Naive thymus-derived CD4-positive, alpha-beta T cell (primary cell): ENCODE results near the gene VWF. TPM values are rescaled to one million over a fixed set of nuclear protein-coding genes. Genes with fewer than 3 reads are reported as not detected.

Experiments
- ATAC-seq: fragments of 150-1000 bp; cut with Tn5 transposase; 2 replicates; pipeline ENCODE4 v1.10.0; 2021; ENCODE audit warnings: mild to moderate bottlenecking, moderate library complexity
- CTCF ChIA-PET: fragments of 350-600 bp; sonication (Branson Sonifier 250); formaldehyde crosslinking; loops from one replicate; lab custom pipeline; 2021; ENCODE audit warnings: antibody characterized with exemption; lab: Charles Lee
- POLR2A ChIA-PET: fragments of 350-600 bp; sonication (Branson Sonifier 250); formaldehyde crosslinking; loops from one replicate; lab custom pipeline; 2021; ENCODE audit warnings: antibody characterized with exemption, inconsistent platforms; lab: Charles Lee
- DNase-seq, 9 donors: peaks; one replicate each; pipeline versions ENCODE4 v3.0.0 to v3.0.0-alpha.2; 2020 to 2022; ENCODE audit warnings: mixed read lengths in 1 of 9
- H3K27ac ChIP-seq: one replicate; pipeline ENCODE4 v1.7.0; 2013; ENCODE audit warnings: mild to moderate bottlenecking, low read depth, low read length, moderate library complexity
- H3K27me3 ChIP-seq, 2 donors: one replicate each; pipeline ENCODE4 v1.7.0; 2013; ENCODE audit warnings: low read length in 2 of 2, mild to moderate bottlenecking in 2 of 2, moderate library complexity in 2 of 2; ENCODE audit not compliant: control insufficient read depth in 2 of 2, insufficient read depth in 2 of 2
- H3K36me3 ChIP-seq, 3 experiments: 1 replicate in 2 of 3; 2 replicates in 1 of 3; pipeline ENCODE4 v1.7.0; 2013; ENCODE audit warnings: low read length in 3 of 3, mild to moderate bottlenecking in 3 of 3, moderate library complexity in 1 of 3; ENCODE audit not compliant: insufficient read depth in 3 of 3, control insufficient read depth in 2 of 3
- H3K4me1 ChIP-seq, 2 donors: one replicate each; pipeline ENCODE4 v1.7.0; 2013; ENCODE audit warnings: low read length in 2 of 2, mild to moderate bottlenecking in 2 of 2, moderate library complexity in 1 of 2; ENCODE audit not compliant: control insufficient read depth in 2 of 2, insufficient read depth in 2 of 2
- H3K4me3 ChIP-seq: 2 replicates; pipeline ENCODE4 v1.7.0; 2013; ENCODE audit warnings: mild to moderate bottlenecking, low read length
- H3K9me3 ChIP-seq, 3 experiments: 1 replicate in 2 of 3; 2 replicates in 1 of 3; pipeline ENCODE4 v1.7.0; 2013; ENCODE audit warnings: low read length in 3 of 3; ENCODE audit not compliant: control insufficient read depth in 2 of 3
- H3K27ac Mint-ChIP-seq, 9 donors: one replicate each; pipeline ENCODE4 v1.8.0; 2020 to 2022; ENCODE audit warnings: mixed read lengths in 9 of 9, mild to moderate bottlenecking in 8 of 9, moderate library complexity in 5 of 9, inconsistent platforms in 2 of 9
- H3K27me3 Mint-ChIP-seq, 5 donors: one replicate each; pipeline ENCODE4 v1.8.0; 2021 to 2022; ENCODE audit warnings: mixed read lengths in 5 of 5, mild to moderate bottlenecking in 1 of 5
- H3K36me3 Mint-ChIP-seq, 5 donors: one replicate each; pipeline ENCODE4 v1.8.0; 2020 to 2022; ENCODE audit warnings: mixed read lengths in 5 of 5, mild to moderate bottlenecking in 3 of 5, inconsistent platforms in 1 of 5
- H3K4me1 Mint-ChIP-seq, 7 donors: one replicate each; pipeline ENCODE4 v1.8.0; 2020 to 2022; ENCODE audit warnings: mixed read lengths in 7 of 7, mild to moderate bottlenecking in 3 of 7, inconsistent platforms in 1 of 7
- H3K4me3 Mint-ChIP-seq, 10 donors: one replicate each; pipeline ENCODE4 v1.8.0; 2020 to 2022; ENCODE audit warnings: mild to moderate bottlenecking in 10 of 10, mixed read lengths in 10 of 10, moderate library complexity in 6 of 10, inconsistent platforms in 2 of 10
- H3K9me3 Mint-ChIP-seq, 11 donors: one replicate each; pipeline ENCODE4 v1.8.0; 2020 to 2022; ENCODE audit warnings: mixed read lengths in 11 of 11, mild to moderate bottlenecking in 4 of 11, inconsistent platforms in 1 of 11, moderate library complexity in 1 of 11
- intact Hi-C, 2 donors: fragments of 100-400 bp; cut with micrococcal nuclease; formaldehyde crosslinking; loops; one replicate each; pipeline ENCODE4 v1.15.1; 2023
- polyA plus RNA-seq, 2 donors: library from polyadenylated mRNA; unstranded; fragments of 300-500 nt; fragmentation: Illumina TruSeq; gene quantifications; one replicate each; pipeline ENCODE4 v1.2.3, GENCODE V29; 2021
- total RNA-seq, 6 experiments: library from RNA in 5 of 6; stranded (reverse) in 5 of 6; gene quantifications; 1 replicate in 5 of 6; 2 replicates in 1 of 6; pipeline ENCODE4 v1.2.3 and lab custom pipeline; 2021 to 2026

Gene VWF
- total and polyA plus RNA-seq, 7 experiments from 2014 or later = 0.21 to 0.34 (median 0.32) TPM; not detected in 4

- Histone ChIP-seq H3K4me1 (no peaks in the 10 kb centered on the region), H3K36me3 (no peaks in the 10 kb centered on the region), H3K27me3 (no peaks in the 10 kb centered on the region), H3K27ac (no peak overlapping the region), H3K9me3 (no peaks in the 10 kb centered on the region), H3K4me3 (no peak overlapping the region)
- ATAC-seq = no peak
- Mint-ChIP-seq H3K36me3 (no peaks in the 10 kb centered on the region), H3K27ac (no peak overlapping the region), H3K27me3 (peaks cover 0 to 6% (median 0%) of the 10 kb centered on the region in 5 donors), H3K4me1 (peaks cover 0 to 5% (median 4%) of the 10 kb centered on the region in 7 donors), H3K4me3 (no peak overlapping the region), H3K9me3 (peaks cover 0 to 1% (median 0%) of the 10 kb centered on the region in 11 donors)
- ChIA-PET CTCF (interaction anchor here (5.2 kb wide), 1 partner anchor 52 kb away, joined by 64 read pairs; no protein-coding TSS in a partner anchor), POLR2A (no interaction called here)
- intact Hi-C loops = loop anchor here in 1 of 2 donors (2.0 kb wide), 1 partner anchor 295 kb away; no protein-coding TSS in a partner anchor
- no peak for DNase-seq
These were observed 82.6 kb downstream of the VWF start for GRCh38 chr12:6041891-6042290.

- ChIA-PET POLR2A (no interaction called here), CTCF (interaction anchor here (5.2 kb wide), 1 partner anchor 51 kb away, joined by 64 read pairs; no protein-coding TSS in a partner anchor)
- DNase-seq = no peak
- H3K27ac ChIP-seq = no peak overlapping the region
- H3K27ac Mint-ChIP-seq = no peak overlapping the region
- intact Hi-C loops = loop anchor here (1.0 to 2.0 kb wide), 4 partner anchors 53 to 294 kb away; no protein-coding TSS in a partner anchor
- H3K4me3 Mint-ChIP-seq = no peak overlapping the region
- H3K9me3 ChIP-seq = no peaks in the 10 kb centered on the region
- H3K27me3 ChIP-seq = no peaks in the 10 kb centered on the region
- no peaks in the 10 kb centered on the region for H3K36me3 Mint-ChIP-seq
- peaks cover 0 to 6% (median 0%) of the 10 kb centered on the region in 5 donors for H3K27me3 Mint-ChIP-seq
- no peaks in the 10 kb centered on the region for H3K4me1 ChIP-seq
- ATAC-seq = no peak
- H3K4me1 Mint-ChIP-seq = peaks cover 0 to 5% (median 4%) of the 10 kb centered on the region in 7 donors
- H3K9me3 Mint-ChIP-seq = no peaks in the 10 kb centered on the region
- H3K36me3 ChIP-seq = no peaks in the 10 kb centered on the region
- no peak overlapping the region for H3K4me3 ChIP-seq
These were observed 83.7 kb downstream of the VWF start for GRCh38 chr12:6040815-6041214.

- peak overlapping the region in 3 of 10 donors; percentile 7 to 68 (median 25) for H3K4me3 Mint-ChIP-seq
These were observed 84.4 kb downstream of the VWF start for GRCh38 chr12:6039894-6040601.

GRCh38 chr12:6038160-6038559 is 86.3 kb downstream of the VWF start:
- no peaks in the 10 kb centered on the region for H3K36me3 ChIP-seq
- intact Hi-C loops = no loop called here
- H3K27me3 ChIP-seq = no peaks in the 10 kb centered on the region
- no peak overlapping the region for H3K4me3 Mint-ChIP-seq
- CTCF ChIA-PET = interaction anchor here (0.9 to 5.2 kb wide), 5 partner anchors 11 to 247 kb away, joined by 3 to 64 read pairs (median 6); no protein-coding TSS in a partner anchor
- H3K9me3 ChIP-seq = no peaks in the 10 kb centered on the region
- no peaks in the 10 kb centered on the region for H3K36me3 Mint-ChIP-seq
- H3K4me1 ChIP-seq = no peaks in the 10 kb centered on the region
- H3K4me3 ChIP-seq = no peak overlapping the region
- no peaks in the 10 kb centered on the region for H3K9me3 Mint-ChIP-seq
- H3K27ac Mint-ChIP-seq = no peak overlapping the region
- peaks cover 0 to 5% (median 4%) of the 10 kb centered on the region in 7 donors for H3K4me1 Mint-ChIP-seq
- POLR2A ChIA-PET = no interaction called here
- H3K27me3 Mint-ChIP-seq = no peaks in the 10 kb centered on the region
- ATAC-seq (peak; percentile 84), DNase-seq (peak in 8 of 9 donors; percentile 12 to 43 (median 31))
- H3K27ac ChIP-seq = no peak overlapping the region

More at GRCh38 chr12:6039894-6040601, 84.4 kb downstream of the VWF start:
- H3K27me3 ChIP-seq = no peaks in the 10 kb centered on the region
- Mint-ChIP-seq H3K36me3 (no peaks in the 10 kb centered on the region), H3K27ac (no peak overlapping the region), H3K27me3 (peaks cover 0 to 6% (median 0%) of the 10 kb centered on the region in 5 donors), H3K4me1 (peaks cover 0 to 5% (median 4%) of the 10 kb centered on the region in 7 donors), H3K9me3 (no peaks in the 10 kb centered on the region)
- ChIA-PET CTCF (interaction anchor here (0.7 to 5.2 kb wide), 5 partner anchors 11 to 295 kb away, joined by 3 to 64 read pairs (median 4); no protein-coding TSS in a partner anchor), POLR2A (no interaction called here)
- intact Hi-C loops = loop anchor here (1.0 to 2.0 kb wide), 4 partner anchors 52 to 293 kb away; no protein-coding TSS in a partner anchor
- H3K36me3 ChIP-seq = no peaks in the 10 kb centered on the region
- no peaks in the 10 kb centered on the region for H3K9me3 ChIP-seq
- no peaks in the 10 kb centered on the region for H3K4me1 ChIP-seq
- ATAC-seq (peak; percentile 83), DNase-seq (peak in 8 of 9 donors; percentile 20 to 65 (median 49))
- no peak overlapping the region for H3K4me3 ChIP-seq
- no peak overlapping the region for H3K27ac ChIP-seq

- no peak overlapping the region for H3K4me3 ChIP-seq
- H3K4me3 Mint-ChIP-seq = no peak overlapping the region
- CTCF ChIA-PET = interaction anchor here (0.6 to 5.2 kb wide), 5 partner anchors 10 to 1189 kb away, joined by 3 to 64 read pairs (median 6); no protein-coding TSS in a partner anchor
- H3K36me3 ChIP-seq = no peaks in the 10 kb centered on the region
- DNase-seq (no peak), ATAC-seq (no peak)
- no peaks in the 10 kb centered on the region for H3K27me3 ChIP-seq
- intact Hi-C loops = no loop called here
- H3K4me1 ChIP-seq = no peaks in the 10 kb centered on the region
- H3K4me1 Mint-ChIP-seq = peaks cover 0 to 5% (median 4%) of the 10 kb centered on the region in 7 donors
- POLR2A ChIA-PET = no interaction called here
- H3K36me3 Mint-ChIP-seq = no peaks in the 10 kb centered on the region
- no peak overlapping the region for H3K27ac ChIP-seq
- H3K27ac Mint-ChIP-seq = no peak overlapping the region
- H3K9me3 ChIP-seq = no peaks in the 10 kb centered on the region
- H3K9me3 Mint-ChIP-seq = no peaks in the 10 kb centered on the region
- H3K27me3 Mint-ChIP-seq = no peaks in the 10 kb centered on the region
These were observed 87.0 kb downstream of the VWF start for GRCh38 chr12:6037459-6037858.

- H3K4me1 ChIP-seq = no peaks in the 10 kb centered on the region
- H3K9me3 ChIP-seq = no peaks in the 10 kb centered on the region
- DNase-seq (no peak), ATAC-seq (no peak)
- intact Hi-C loops = no loop called here
- ChIA-PET POLR2A (no interaction called here), CTCF (interaction anchor here (1.1 to 5.2 kb wide), 2 partner anchors 46 kb away, joined by 3 to 64 read pairs; no protein-coding TSS in a partner anchor)
- H3K27me3 ChIP-seq = no peaks in the 10 kb centered on the region
- Mint-ChIP-seq H3K9me3 (no peaks in the 10 kb centered on the region), H3K4me3 (no peak overlapping the region), H3K27ac (peak overlapping the region in 1 of 9 donors; percentile 13), H3K4me1 (peaks cover 0 to 5% (median 4%) of the 10 kb centered on the region in 7 donors), H3K36me3 (no peaks in the 10 kb centered on the region), H3K27me3 (no peaks in the 10 kb centered on the region)
- H3K4me3 ChIP-seq = no peak overlapping the region
- no peak overlapping the region for H3K27ac ChIP-seq
- H3K36me3 ChIP-seq = no peaks in the 10 kb centered on the region
These were observed 88.0 kb downstream of the VWF start for GRCh38 chr12:6036509-6036908.
